Adrenal gland (tissue), 5 donors: ENCODE results near the gene CHST11.

Source experiments
- CTCF ChIP-seq, 6 experiments: fragments of 450-650 bp in 4 of 6; fragments of 200-600 bp in 2 of 6; sonication (generic) in 1 of 6; IDR thresholded peaks; 1 replicate in 5 of 6; 2 replicates in 1 of 6; pipeline versions ENCODE4 v1.5.1 to v1.8.0; 2016 to 2021; ENCODE audit warnings: antibody characterized with exemption in 6 of 6, mild to moderate bottlenecking in 2 of 6, moderate library complexity in 1 of 6
- POLR2A ChIP-seq, 2 donors: fragments of 450-650 bp; IDR thresholded peaks; one replicate each; pipeline ENCODE4 v1.6.1; 2017; ENCODE audit warnings: antibody characterized with exemption in 2 of 2, mild to moderate bottlenecking in 2 of 2, moderate library complexity in 1 of 2
- donor health status: DM: no; HTN: no; CAD: no.

- TF ChIP-seq CTCF (IDR thresholded peaks at IDR 0.05) (no peak), POLR2A (IDR thresholded peaks at IDR 0.05) (no peak)
These were observed 9.9 kb upstream of the CHST11 start for GRCh38 chr12:104446646-104447421.
